Ishikawa (cell line): ENCODE measurements around the gene EOGT.

Experiments used
- CEBPB ChIP-seq: IDR thresholded peaks from 2 replicates; pipeline ENCODE4 v1.6.1; 2012
- EP300 ChIP-seq: IDR thresholded peaks from 2 replicates; pipeline ENCODE4 v1.6.1; 2012; ENCODE audit warnings: borderline replicate concordance
- FOXM1 ChIP-seq: IDR thresholded peaks from 2 replicates; pipeline ENCODE4 v1.6.1; 2012; ENCODE audit warnings: low read depth, borderline replicate concordance
- NFIC ChIP-seq: IDR thresholded peaks from 2 replicates; pipeline ENCODE4 v1.6.1; 2012
- RAD21 ChIP-seq: IDR thresholded peaks from 2 replicates; pipeline ENCODE4 v1.6.1; 2012; ENCODE audit warnings: low read depth
- TCF12 ChIP-seq: IDR thresholded peaks from 2 replicates; pipeline ENCODE4 v1.6.1; 2012; ENCODE audit warnings: low read depth
- YY1 ChIP-seq: IDR thresholded peaks from 2 replicates; pipeline ENCODE4 v1.6.1; 2012; ENCODE audit warnings: low read depth

GRCh38 chr3:69008980-69009379 is 4.5 kb downstream of the EOGT start:
- TF ChIP-seq YY1 (no peak), EP300 (no peak), NFIC (no peak), TCF12 (no peak), FOXM1 (no peak), CEBPB (no peak), RAD21 (no peak)
